Activated CD4-positive, alpha-beta T cell treated with anti-CD3 and anti-CD28 coated beads, Interleukin-2, amount 50 U/mL, for 24 hours (primary cell): Measurements from ENCODE around the gene FRS2.

Source experiments
- DNase-seq, 2 donors: peaks; one replicate each; pipeline ENCODE4 v3.0.0-alpha.2; 2020; ENCODE audit warnings: low read depth in 1 of 2, low spot score in 1 of 2

The FRS2 gene

DNA sequence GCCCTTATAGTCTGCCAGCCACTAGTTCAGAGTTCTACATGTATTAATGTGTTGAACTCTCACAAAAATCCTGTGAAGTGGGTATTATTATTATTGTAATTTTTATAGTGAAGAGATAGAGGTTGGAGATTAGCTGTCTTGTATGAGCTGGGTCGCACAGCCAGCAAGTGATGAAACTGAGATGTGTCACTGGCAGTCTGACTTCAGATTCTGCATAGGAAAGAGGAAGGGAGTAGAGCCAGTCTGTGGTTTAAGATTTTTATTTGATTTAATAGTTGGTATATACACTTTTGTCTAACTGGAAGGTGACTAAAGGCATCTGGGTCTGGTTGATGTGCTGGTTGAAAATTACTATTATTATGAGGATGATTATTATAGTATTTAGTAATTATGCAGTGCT is 5.8 kb upstream of the FRS2 start:
- DNase-seq = no peak

DNA sequence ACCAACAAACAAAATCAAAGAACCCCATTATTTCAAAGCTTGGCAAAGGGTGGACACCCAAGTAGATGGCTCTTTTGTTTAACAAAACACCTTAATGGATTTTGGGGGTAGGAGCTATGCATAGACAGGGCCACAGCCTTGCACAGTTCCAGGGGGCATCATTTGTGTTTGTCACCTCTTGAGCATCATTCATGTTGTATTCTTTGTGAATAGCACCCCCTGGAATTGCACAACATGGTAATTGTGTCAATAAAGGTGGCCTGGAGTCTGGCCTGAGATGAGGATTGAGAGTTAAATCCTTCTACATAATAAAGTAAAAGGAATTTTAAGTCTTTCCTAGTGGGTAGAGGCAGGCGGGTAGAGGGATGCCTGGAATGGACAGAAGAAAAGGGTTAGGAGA is 3.3 kb upstream of the FRS2 start:
- no peak for DNase-seq

GRCh38 chr12:69467366-69467765 is 2.8 kb upstream of the FRS2 start:
- DNase-seq = no peak

DNA sequence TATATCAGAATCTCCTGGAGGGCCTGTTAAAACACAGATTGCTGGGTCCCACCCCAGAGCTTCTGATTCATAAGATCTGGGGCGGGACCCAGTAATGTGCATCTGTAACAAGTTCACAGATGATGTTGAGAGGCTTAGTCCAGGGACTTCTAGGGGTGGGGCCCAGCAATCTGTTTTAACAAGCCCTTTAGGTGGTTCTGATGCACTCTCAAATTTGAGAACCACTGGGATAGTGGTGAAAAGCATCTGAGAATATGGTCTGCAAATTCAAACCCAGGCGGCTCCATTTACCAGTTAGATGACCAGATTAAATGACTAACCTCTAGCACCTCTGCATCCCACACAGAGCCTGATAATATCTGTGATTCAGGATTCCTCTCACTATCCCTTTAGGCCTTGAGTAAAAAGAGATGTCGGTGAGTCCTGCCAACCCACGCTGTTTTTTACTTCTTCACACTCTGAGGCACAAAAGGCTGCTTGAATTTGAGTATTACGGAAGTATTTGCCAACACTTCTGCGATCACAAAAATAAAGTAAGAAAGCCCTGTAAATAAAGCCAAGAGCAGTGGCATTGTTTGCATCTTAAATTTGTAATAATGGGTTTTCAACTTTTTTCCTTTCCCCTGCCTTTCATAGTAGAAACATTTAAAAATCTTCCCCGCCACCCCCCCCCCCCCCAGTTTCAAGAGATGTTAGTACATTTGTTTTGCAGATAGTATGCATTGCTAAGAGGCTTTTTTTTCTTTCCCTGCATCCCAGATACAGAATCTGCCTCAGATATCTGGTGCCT is 1.8 kb upstream of the FRS2 start:
- no peak for DNase-seq

GRCh38 chr12:69469854-69470188 is 367 bp upstream of the FRS2 start:
- no peak for DNase-seq

- DNase-seq = no peak
Measured at GRCh38 chr12:69471076-69471430, 865 bp downstream of the FRS2 start.

- DNase-seq = no peak
Measured at GRCh38 chr12:69471667-69472385, 1.6 kb downstream of the FRS2 start.

DNA sequence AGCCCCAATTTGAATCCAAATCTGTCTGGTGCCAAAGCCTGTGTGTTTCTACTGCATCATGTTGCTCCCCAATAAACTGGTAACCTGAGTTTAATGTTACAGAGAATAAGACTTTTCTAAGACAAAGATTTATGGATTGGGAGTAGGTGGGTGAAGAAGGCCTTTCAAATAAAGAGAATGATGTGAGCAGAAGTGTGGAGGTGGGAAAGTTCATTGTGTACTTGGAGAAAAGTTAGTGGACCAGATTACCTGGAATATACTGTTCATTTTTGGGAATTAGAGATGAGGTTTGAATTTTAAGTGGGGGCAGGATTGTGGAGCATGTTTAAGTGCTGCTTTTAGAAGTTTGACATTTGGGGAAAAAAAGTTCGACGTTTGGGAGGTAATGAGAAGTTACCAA is 3.1 kb downstream of the FRS2 start:
- DNase-seq = no peak

DNA sequence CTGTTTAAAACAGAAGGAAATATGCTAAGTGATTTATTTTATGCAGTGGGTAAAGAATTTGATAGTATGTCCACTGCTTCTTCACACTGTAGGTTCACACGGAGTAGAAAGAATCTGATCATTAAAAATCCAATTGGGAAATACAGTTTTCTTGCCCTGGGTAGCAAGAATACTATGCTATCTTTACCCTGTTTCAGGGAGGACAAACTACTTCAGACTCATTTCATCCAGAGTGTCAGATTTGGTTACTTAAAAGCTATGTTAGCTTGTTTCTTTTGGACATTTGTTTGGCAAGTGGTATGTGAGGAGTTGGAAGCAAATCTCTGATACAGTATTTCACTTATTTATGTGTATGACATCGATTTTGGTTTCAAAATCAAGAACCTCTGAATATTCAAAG is 4.3 kb downstream of the FRS2 start:
- DNase-seq = no peak

- DNase-seq = no peak
Measured at GRCh38 chr12:69475237-69475975, 5.2 kb downstream of the FRS2 start.

GRCh38 chr12:69476276-69477017 is 6.3 kb downstream of the FRS2 start:
- DNase-seq = no peak

- no peak for DNase-seq
Measured at GRCh38 chr12:69479675-69480074, 9.5 kb downstream of the FRS2 start.

- DNase-seq = no peak
Measured at GRCh38 chr12:69480698-69481097, 10.5 kb downstream of the FRS2 start.

DNA sequence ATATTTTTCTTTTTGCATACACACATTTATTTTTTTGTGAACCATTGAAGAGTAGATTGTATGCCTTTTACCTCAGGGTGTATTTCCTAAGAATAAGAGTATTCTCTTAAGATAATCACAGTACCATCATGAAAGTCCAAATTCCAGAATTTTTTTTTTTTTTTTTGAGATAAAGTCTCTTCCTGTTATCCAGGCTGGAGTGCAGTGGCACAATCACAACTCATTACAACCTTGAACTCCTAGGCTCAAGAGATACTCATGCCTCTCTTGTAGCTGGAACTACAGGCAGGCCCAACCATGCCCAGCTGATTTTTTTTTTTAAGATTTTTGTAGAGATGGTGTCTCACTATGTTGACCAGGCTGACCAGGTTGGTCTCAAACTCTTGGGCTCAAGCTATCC is 10.9 kb downstream of the FRS2 start:
- no peak for DNase-seq

DNA sequence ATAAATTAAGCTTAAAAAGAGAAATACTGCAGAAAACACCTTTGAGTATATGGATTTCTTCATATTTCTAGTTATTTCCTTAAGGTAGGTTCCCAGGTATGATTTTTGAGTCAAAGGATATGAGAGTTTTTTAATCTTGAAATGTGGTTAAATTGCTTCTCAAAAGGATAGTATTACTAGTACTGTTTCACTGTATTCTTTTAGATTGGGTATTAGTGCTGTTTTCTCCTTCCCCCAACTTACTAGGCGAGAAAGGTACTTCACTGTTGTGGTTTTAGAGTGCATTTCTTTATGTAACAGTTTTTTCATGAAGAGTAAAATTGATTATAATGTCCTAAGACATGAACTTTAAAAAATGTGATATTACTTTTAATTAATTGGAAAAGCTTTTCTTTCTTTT is 13.5 kb downstream of the FRS2 start:
- no peak for DNase-seq

DNA sequence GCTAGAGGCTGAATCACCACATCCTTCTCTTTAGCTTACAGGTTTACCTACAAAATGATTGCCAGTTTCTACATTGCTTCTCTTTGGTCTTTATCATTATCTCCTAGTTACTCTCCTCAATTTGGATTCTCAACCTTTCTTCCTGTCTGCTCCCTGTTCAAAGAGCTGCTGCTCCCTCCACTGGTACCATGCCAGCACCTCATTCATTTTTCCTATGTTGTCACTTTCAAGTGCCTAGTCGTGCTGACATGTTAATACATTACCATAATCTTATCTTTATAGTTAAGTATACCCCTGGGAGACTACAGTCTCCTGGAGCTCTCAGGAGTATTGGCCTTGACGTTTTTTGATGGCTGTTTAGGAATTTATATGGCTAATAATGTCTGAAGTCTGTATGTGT is 14.2 kb downstream of the FRS2 start:
- DNase-seq = no peak

GRCh38 chr12:69490920-69491643 is 20.9 kb downstream of the FRS2 start:
- no peak for DNase-seq

DNA sequence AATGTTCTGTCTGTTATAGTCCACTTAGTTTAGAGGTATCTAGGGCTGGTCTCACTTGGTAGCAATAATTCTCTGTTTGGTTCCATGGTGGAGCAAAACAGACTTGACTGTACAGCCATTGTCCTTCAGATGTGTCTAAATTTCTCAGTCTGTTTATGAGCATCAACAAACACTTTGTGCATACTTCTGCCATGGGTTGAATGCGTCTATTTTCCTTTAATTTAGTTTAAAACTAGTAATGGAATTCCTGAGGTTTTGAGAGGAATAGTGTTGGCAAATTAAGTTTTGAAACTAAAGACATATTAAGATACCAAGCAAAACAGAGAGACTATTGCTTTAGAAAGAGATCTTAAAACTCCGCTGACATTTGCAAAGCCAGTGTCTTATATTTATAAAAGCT is 22.6 kb downstream of the FRS2 start:
- DNase-seq = no peak

DNA sequence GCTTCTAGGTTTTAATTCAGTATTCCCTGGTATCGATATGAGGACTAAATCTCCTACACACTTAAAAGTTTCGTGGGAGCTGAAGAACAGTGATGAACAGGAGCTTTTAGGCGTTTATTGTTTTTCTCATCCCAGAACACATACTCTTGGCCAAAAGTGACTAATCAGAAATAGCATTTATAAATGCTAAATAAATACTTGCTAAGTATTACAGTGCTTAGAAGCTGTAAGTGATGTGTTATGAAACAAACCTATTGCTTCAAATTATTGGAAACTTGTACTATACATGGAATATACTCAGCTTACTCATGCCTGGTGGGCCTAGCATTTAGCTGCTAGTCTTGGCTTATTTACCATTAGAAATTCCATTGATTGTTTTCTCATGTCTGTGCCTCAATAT is 24.9 kb downstream of the FRS2 start:
- DNase-seq = no peak

DNA sequence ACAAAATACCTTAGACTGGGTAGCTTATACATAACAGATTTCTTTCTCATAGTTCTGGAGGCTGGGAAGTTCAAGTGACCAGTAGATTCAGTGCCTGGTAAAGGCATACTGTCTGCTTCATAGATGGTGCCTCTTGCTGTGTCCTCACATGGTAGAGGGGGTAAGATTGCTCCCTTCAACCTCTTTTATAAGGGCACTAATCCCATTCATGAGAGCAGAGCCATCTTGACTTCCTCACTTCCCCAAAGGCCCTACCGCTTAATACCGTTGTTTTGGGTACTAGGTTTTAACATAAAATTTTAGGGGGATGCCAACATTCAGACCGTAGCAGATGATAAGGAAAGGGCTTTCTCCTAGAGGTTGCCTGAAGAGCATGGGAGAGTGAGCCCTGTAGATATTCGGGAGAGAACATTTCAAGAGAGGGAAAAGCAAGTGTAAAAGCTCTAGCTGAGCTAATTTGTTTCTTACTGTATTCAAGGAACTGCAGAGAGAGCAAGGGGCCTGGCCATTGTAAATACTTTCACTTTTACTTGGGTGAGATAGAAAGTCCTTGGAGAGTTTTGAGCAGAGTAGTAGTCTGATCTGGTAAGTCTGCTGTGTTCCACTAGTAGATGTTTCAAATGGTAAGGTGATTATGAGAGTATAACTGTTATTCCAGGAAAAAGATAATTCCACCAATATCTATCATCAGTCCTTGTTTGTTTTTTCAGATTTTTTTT is 27.3 kb downstream of the FRS2 start:
- no peak for DNase-seq
